ENCODE results near the gene APOM. TPM values are rescaled to one million over a fixed set of nuclear protein-coding genes. Genes with fewer than 3 reads are reported as not detected.

The APOM gene
- total RNA-seq (2014; rRNA removed; shearing (Covaris generic)), result 0.13 and 1.5 TPM in 2 replicates
- total RNA-seq (2022), result 2.1 and 3.6 TPM in 2 replicates
- percentile 52 among the genes with signal in this experiment for Bru-seq, nascent RNA
- percentile 39 among the genes with signal in this experiment for BruChase-seq, experiment 1, labeled RNA remaining after a 6-hour chase
- percentile 44 among the genes with signal in this experiment for BruChase-seq, experiment 2, labeled RNA remaining after a 2-hour chase
- long read RNA-seq, partial matches to known transcripts, result 0 of 1 reads
- long read RNA-seq, other reads (novel, unspliced or antisense), result 1 of 1 reads

GRCh38 chr6:31655349-31656237 lies at the start of gene APOM:
Gene APOM, plus strand, starts transcription at chr6:31655894. Its CDS starts 73 bp downstream, at chr6:31655967.
- DNase-seq (ENCODE audit: low spot score), result no peak
- H4K20me1 ChIP-seq (ENCODE audit: insufficient read depth, low read length), result 0 out of 2 replicates have a peak, but pooled peaks cover 4% of the 10 kb centered on the region
- TF ChIP-seq CTCF (conservative IDR thresholded peaks at IDR 0.05; ENCODE audit: low read length), result no peak
- no peak for TF ChIP-seq EZH2phosphoT487 (IDR thresholded peaks at IDR 0.05; ENCODE audit: borderline replicate concordance, low read depth, low read length)
- BruUV-seq (replicated peaks), result no TSS peak
- intact Hi-C loops (cut with micrococcal nuclease; ENCODE audit: unreplicated experiment), result no loop called here
- H3K36me3 ChIP-seq (ENCODE audit: insufficient read depth, low read length), result peaks cover 7% of the 10 kb centered on the region; the same call in 1 of the 2 replicates
- no peaks in the 10 kb centered on the region for H3K9me2 ChIP-seq (ENCODE audit: insufficient read depth, low read length)
- ChIA-PET CTCF (ENCODE audit: unreplicated experiment) (no interaction called here), POLR2A (interaction anchor here (0.6 to 0.7 kb wide), 2 partner anchors 9 to 18 kb away, joined by 3 read pairs; partner anchors contain the start of gene GPANK1)
- no peak within 1 kb of the TSS for H3K4me2 ChIP-seq (ENCODE audit: low read length)
- no peak within 1 kb of the TSS for H2AFZ ChIP-seq (ENCODE audit: low read length)
- H3K4me3 ChIP-seq (ENCODE audit: low read depth, low read length, poor library complexity, severe bottlenecking), result no peak within 1 kb of the TSS
- no peak within 1 kb of the TSS for H3K27ac ChIP-seq (ENCODE audit: low read depth, low read length, poor library complexity, severe bottlenecking)
- peaks cover 38% of the 10 kb centered on the region for H3K4me1 ChIP-seq (ENCODE audit: insufficient read depth, low read length, poor library complexity, severe bottlenecking)
- H3K9me3 ChIP-seq (ENCODE audit: low read length), result no peaks in the 10 kb centered on the region
- peaks cover 24% of the 10 kb centered on the region for H3K79me2 ChIP-seq (ENCODE audit: insufficient read depth, low read depth, low read length)

GRCh38 chr6:31607317-31607716 lies 48.4 kb upstream of the APOM start:
- BruUV-seq (replicated peaks), result no TSS peak
- CTCF ChIA-PET (ENCODE audit: unreplicated experiment), result no interaction called here
- no peaks in the 10 kb centered on the region for H4K20me1 ChIP-seq (ENCODE audit: insufficient read depth, low read length)
- no peaks in the 10 kb centered on the region for H3K4me1 ChIP-seq (ENCODE audit: insufficient read depth, low read length, poor library complexity, severe bottlenecking)
- TF ChIP-seq CTCF (conservative IDR thresholded peaks at IDR 0.05; ENCODE audit: low read length) (no peak), EZH2phosphoT487 (IDR thresholded peaks at IDR 0.05; ENCODE audit: borderline replicate concordance, low read depth, low read length) (no peak)
- intact Hi-C loops (cut with micrococcal nuclease; ENCODE audit: unreplicated experiment), result no loop called here
- H3K36me3 ChIP-seq (ENCODE audit: insufficient read depth, low read length), result no peaks in the 10 kb centered on the region
- no peaks in the 10 kb centered on the region for H3K9me2 ChIP-seq (ENCODE audit: insufficient read depth, low read length)
- no peaks in the 10 kb centered on the region for H3K9me3 ChIP-seq (ENCODE audit: low read length)
- H2AFZ ChIP-seq (ENCODE audit: low read length), result no peak overlapping the region
- no peaks in the 10 kb centered on the region for H3K79me2 ChIP-seq (ENCODE audit: insufficient read depth, low read depth, low read length)
- no peak overlapping the region for H3K27ac ChIP-seq (ENCODE audit: low read depth, low read length, poor library complexity, severe bottlenecking)
- POLR2A ChIA-PET, result interaction anchor here (0.7 to 2.0 kb wide), 2 partner anchors 10 to 26 kb away, joined by 3 to 4 read pairs; no protein-coding TSS in a partner anchor
- no peak overlapping the region for H3K4me2 ChIP-seq (ENCODE audit: low read length)
- no peak for DNase-seq (ENCODE audit: low spot score)
- no peak overlapping the region for H3K4me3 ChIP-seq (ENCODE audit: low read depth, low read length, poor library complexity, severe bottlenecking)
